HG03039 (cell line): ENCODE measurements around the gene C6orf15.
"Not testable (repeated sequence)": the region's sequence is repeated elsewhere in the genome, so short reads cannot be mapped to it uniquely, and the experiment has no call there.

ENCODE experiments used
- ATAC-seq: cut with Tn5 transposase; IDR thresholded peaks from one replicate; pipeline ENCODE4 v1.9.1; 2021; ENCODE audit warnings: mild to moderate bottlenecking, moderate library complexity; ENCODE audit not compliant: unreplicated experiment

Gene C6orf15

GRCh38 chr6:31070711-31071197, 41.6 kb downstream of the C6orf15 start:
- no peak for ATAC-seq

GRCh38 chr6:31068669-31069340, 43.6 kb downstream of the C6orf15 start:
- no peak for ATAC-seq

GRCh38 chr6:31067891-31068668, 44.3 kb downstream of the C6orf15 start:
- ATAC-seq, result not testable (repeated sequence)

- not testable (repeated sequence) for ATAC-seq
Observed at GRCh38 chr6:31067028-31067427, 45.3 kb downstream of the C6orf15 start.

GRCh38 chr6:31065556-31065955, 46.8 kb downstream of the C6orf15 start:
- no peak for ATAC-seq

- ATAC-seq, result no peak
Observed at GRCh38 chr6:31063906-31064435, 48.4 kb downstream of the C6orf15 start.
